Epithelial cell of prostate (primary cell): ENCODE data around the gene COMMD1.
"Not testable (repeated sequence)": the region's sequence is repeated elsewhere in the genome, so short reads cannot be mapped to it uniquely, and the experiment has no call there.

Experiments used
- DNase-seq: peaks from one replicate; pipeline ENCODE4 v3.0.0-alpha.2; 2011; ENCODE audit warnings: low read depth, low spot score
- H3K27ac ChIP-seq: fragments of 450-650 bp; 2 replicates; pipeline ENCODE4 v1.5.1; 2017; ENCODE audit warnings: mild to moderate bottlenecking

The COMMD1 gene

GRCh38 chr2:61920548-61920947 lies 15.1 kb downstream of the COMMD1 start:
- DNase-seq = no peak
- no peak overlapping the region for H3K27ac ChIP-seq

DNA sequence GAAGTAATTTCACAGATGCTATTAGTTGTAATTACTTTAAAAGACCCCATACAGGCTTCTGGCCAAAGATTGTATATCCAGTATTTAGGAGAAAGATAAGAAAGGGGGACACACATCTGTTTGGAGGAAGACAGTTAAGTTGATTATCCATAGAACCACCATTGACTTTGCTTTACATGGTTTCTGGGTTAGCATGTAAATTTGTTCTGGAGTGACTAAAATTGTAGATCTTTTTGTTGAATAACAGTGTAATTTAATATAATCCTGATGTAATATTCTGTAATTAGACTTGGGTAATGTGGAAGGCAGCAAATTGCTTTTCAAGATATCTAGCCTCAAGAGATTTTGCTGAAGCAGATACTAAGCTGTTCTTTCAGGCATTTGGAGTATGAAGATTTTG lies 17.2 kb downstream of the COMMD1 start:
- H3K27ac ChIP-seq = no peak overlapping the region
- DNase-seq = no peak

GRCh38 chr2:61924895-61925663 lies 19.6 kb downstream of the COMMD1 start:
- no peak for DNase-seq
- H3K27ac ChIP-seq = no peak overlapping the region

- no peak for DNase-seq
- H3K27ac ChIP-seq = no peak overlapping the region
Measured at GRCh38 chr2:61926531-61927477, 21.3 kb downstream of the COMMD1 start.

DNA sequence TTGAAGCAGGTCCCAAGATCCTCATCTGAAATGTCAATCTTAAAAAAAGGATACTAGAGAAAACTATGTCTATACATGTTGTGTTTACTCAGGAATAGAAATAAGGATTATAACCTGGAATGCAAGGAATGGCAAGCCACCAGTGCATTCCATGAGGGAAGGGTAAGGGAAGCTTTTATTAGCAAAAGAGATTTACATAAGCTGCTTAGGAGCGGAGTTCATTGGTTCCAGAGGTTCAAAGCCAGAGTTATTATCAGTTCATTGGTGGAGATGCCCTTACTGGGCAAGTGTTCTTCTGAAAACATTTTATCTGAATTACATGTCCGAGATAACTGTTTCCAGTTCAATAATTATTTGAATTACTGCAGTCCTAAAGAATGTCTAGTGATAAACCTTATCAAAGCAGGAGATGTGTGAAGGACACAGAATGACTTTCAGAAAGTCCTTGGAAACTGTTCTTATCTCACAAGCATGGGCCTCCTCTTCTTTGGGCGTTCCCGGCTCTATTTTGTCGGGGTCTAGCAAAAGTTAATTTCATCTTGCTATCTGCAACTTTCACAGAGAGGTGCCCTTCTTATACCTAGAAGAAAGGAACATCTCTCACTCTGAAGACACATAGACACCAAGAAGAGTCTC lies 23.5 kb downstream of the COMMD1 start:
- no peak overlapping the region for H3K27ac ChIP-seq
- no peak for DNase-seq

- H3K27ac ChIP-seq = no peak overlapping the region
- DNase-seq = no peak
Measured at GRCh38 chr2:61937098-61937497, 31.6 kb downstream of the COMMD1 start.

DNA sequence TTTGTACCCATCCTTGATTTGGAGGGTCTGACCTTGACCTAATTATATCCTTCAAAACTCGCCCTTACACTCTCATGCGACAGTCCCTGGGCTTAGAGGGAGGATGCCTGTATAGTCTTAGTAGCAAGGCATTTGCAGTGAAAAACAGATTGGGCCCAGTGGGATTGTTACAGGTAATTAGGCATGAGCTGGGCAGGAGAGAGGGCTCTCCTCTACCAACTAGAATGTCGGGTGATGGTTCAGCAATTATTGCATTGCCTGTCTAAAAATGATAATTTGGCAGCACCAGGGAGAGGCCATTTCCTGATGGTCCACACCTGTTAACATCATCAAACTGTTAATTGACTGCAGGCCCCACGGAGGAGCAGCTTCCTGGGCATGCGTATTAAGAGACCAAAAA lies 32.4 kb downstream of the COMMD1 start:
- DNase-seq = no peak
- no peak overlapping the region for H3K27ac ChIP-seq

DNA sequence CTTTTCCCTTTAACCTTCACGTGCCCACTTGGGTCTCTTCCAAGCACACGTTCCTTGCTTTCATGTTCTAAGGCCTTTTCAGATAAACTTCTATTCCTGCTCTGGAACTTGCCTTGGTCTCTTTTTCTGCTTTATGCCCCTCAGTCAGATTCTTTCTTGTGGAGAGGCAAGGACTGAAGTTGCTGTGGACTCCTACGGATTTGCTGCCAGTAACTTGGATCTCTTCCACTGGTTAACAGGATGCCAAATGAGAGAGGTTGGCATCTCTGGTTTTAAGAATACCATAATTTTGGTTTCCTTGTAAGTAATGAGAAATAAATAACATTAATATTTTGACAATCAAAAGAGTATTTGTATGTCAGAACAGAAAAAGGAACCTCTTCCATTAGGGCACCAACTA lies 33.0 kb downstream of the COMMD1 start:
- no peak overlapping the region for H3K27ac ChIP-seq
- no peak for DNase-seq

DNA sequence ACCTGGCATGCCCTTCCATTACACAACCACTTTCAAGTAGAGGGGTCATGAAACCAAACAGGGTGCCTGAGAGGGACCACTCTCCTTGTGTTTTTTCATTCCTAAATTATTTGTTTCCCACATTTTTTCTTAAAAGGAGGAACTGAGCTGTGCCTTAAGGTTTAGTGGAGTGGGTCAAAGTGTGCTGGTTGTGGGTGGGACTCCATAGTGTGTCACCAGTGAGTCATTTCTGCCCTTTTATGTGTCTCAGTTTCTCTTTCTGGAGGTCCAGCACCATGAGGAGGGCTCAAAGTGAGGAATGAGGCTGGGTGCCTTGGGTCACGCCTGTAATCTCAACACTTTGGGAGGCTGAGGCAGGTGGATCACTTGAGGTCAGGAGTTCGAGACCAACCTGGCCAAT lies 37.8 kb downstream of the COMMD1 start:
- no peak overlapping the region for H3K27ac ChIP-seq
- DNase-seq = no peak

DNA sequence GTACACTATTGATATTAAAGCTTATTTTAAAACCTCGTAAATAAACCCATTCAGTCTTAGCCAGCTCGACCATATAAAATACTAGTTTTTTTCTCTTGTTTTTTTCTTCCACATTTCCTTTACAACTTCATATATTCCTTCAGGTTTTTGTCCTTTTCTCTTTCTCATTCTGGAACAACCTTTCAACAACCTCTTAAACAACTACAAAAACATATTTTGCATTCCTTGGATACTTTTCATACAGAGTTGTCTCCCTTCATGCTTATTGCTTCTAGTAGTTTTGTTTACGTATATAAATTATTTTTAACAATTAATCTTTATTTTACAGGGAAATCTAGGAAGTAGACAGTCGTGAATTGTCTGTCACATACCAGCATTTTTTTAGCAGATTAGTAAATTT lies 41.2 kb downstream of the COMMD1 start:
- H3K27ac ChIP-seq = no peak overlapping the region
- no peak for DNase-seq

DNA sequence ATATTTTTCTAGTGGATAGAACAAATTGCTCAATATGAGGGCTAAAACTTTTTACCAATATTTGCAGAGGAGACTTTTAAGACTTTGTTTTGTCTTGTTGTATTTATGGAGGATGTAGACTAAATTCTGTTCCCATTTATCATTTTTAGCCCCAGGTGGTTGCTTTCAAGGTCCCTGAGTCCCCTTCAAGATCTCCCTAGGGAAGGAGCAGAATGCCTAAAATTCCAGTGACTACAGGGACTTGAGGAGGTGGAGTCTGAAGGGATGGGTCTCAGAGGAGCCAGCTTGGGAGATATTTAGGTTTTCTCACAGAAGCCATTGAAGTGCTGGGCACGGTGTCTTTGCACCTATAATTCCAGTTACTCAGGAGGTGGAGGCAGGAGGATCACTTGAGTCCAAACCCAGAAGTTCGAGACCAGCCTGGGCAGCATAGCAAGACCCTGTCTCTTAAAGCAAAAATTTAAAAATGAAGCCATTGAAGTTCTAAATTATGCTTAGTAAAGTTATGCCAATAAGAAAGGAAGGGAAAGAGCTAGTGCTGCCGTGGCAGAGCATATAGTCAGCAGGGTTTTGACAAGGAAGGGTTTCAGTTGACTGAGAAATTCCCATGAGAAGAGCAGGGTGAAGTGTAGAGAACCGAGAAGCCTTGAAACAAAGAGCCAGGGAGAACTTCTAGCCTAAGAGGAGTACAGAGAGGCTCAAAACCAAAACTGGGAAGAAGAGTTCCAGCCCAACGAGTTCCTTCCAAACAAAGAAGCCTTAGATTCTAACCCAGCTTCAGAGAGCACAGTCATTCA lies 43.4 kb downstream of the COMMD1 start:
- H3K27ac ChIP-seq = no peak overlapping the region
- DNase-seq = no peak

DNA sequence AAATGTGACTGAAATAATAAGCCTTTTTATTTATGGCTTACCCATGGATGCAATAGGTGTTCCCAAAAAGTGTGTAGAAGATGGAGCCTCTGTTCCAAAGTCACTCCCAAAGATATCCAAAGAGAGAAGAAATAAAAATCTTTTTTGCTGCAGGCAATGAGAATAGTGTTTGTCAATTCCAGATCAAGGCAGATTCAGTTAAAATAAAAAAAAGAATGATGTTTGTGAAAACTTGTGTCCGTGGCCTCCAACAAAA lies 43.9 kb downstream of the COMMD1 start:
- H3K27ac ChIP-seq = no peak overlapping the region
- DNase-seq = no peak

- no peak for DNase-seq
- no peak overlapping the region for H3K27ac ChIP-seq
Measured at GRCh38 chr2:61949714-61950560, 44.5 kb downstream of the COMMD1 start.

- no peak overlapping the region for H3K27ac ChIP-seq
- DNase-seq = no peak
Measured at GRCh38 chr2:61950571-61951315, 45.3 kb downstream of the COMMD1 start.

DNA sequence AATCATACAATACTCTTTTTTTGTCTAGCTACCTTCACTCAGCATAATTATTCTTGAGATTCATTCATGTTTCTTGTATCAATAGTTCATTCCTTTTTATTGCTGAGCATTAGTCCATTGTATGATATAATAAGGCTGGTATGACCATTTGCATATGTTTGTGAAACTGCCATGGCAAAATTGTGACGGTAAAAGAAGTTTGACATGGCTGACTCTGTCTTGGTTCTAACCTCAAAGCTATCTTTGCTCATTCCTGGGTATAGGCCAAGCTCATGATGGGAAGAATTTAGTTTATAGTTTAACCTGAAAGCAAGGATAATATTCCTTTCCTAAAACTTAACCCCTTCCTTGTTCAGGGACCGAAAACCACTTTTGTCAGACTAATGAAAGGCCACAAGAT lies 46.4 kb downstream of the COMMD1 start:
- no peak for DNase-seq

DNA sequence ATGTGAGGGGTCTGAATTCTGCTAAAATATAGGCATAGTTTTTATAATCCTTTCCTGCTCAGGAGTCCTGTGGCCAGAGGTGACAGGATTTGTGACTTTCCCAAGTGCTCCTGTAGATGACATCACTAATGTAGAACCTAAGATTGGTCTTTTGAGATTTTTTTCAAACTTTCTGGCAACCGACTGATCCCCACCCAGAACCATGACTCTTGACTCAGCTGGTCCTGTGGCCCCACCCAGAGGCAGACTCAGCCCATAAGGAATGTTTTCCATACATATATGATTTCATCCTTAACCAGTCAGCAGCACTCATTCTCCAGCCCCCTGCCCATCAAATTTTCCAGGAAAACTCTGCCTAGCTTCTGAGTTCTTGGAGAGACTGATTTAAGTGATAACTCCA lies 46.8 kb downstream of the COMMD1 start:
- no peak overlapping the region for H3K27ac ChIP-seq
- no peak for DNase-seq

More for the DNA sequence above, 46.4 kb downstream of the COMMD1 start:
- no peak overlapping the region for H3K27ac ChIP-seq

DNA sequence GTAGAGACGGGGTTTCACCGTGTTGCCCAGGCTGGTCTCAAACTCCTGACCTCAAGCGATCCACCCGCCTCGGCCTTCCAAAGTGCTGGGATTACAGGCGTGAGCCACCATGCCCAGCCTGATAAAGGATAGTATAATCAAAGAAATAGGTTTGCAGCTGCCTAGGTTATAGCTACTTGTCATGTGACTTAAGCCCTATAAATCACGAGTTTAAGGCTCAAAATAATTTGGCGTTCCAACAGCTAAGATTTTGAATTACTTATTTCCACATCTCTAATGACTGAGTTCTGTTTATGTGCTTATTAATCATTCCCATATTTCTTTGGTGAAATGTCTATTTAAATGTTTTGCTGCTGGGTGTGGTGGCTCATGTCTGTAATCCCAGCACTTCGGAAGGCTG lies 49.4 kb downstream of the COMMD1 start:
- not testable (repeated sequence) for DNase-seq, H3K27ac ChIP-seq

DNA sequence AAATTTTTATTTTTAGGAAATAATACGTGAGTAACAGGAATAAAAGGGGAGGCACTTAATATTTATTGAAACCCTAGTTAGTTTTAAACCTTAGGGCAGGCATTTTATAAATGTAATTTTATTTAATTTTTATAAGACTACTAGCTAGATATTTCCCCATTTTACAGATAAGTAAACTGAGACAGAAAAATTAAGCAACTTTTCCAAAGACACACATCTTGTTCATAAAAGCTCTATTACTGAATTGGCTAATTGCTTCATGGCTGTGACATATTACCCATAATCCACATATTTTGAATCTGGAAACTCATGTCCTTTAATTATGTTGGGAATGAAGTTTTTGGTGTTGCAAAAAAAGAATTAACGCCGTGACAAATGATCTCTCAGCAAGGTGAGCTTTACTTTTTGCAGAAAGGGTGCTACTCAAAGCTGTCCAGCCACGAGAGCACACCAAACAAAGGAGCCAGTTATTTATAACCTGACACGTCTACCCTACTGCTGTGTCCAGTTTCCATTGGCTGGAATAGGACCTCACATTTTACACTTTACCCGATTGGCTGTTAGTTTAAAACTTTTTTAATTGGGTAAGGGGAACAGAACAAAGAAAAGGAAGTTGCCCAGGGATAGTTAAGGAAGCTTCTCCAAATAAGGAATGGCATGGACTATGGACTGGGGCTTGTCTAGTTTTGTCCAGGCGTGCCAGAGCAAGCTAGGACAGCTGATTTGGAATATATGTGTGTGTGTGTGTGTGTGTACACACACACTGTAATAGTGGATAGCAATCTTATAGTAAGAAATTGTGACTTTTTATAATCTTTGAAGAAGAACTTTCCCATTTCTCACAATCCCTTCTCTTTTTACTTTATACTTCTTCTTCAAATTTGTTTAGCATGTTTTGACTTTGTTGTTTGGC lies 54.2 kb downstream of the COMMD1 start:
- H3K27ac ChIP-seq = peak overlapping the region; percentile 22
- no peak for DNase-seq
